Activated CD8-positive, alpha-beta T cell treated with anti-CD3 and anti-CD28 coated beads, Interleukin-2, amount 10 ng/mL, durations not matched to agents 7 days and 5 days (primary cell): ENCODE results near the gene OR1J2. TPM values are rescaled to one million over a fixed set of nuclear protein-coding genes. Genes with fewer than 3 reads are reported as not detected.
"Not testable (repeated sequence)": the region's sequence is repeated elsewhere in the genome, so short reads cannot be mapped to it uniquely, and the experiment has no call there.

ENCODE experiments used
- ATAC-seq: fragments of 150-1000 bp; cut with Tn5 transposase; one replicate; pipeline ENCODE4 v1.10.0; 2021; ENCODE audit warnings: moderate library complexity
- CTCF ChIA-PET: fragments of 350-600 bp; sonication (Branson Sonifier 250); formaldehyde crosslinking; loops from one replicate; lab custom pipeline; 2021; ENCODE audit warnings: antibody characterized with exemption; lab: Charles Lee
- POLR2A ChIA-PET: fragments of 350-600 bp; sonication (Branson Sonifier 250); formaldehyde crosslinking; loops from one replicate; lab custom pipeline; 2021; ENCODE audit warnings: antibody characterized with exemption; lab: Charles Lee
- DNase-seq: peaks from one replicate; pipeline ENCODE4 v3.0.0-alpha.2; 2020
- H3K27ac Mint-ChIP-seq: one replicate; pipeline ENCODE4 v1.8.0; 2021; ENCODE audit warnings: mild to moderate bottlenecking, mixed read lengths
- H3K27me3 Mint-ChIP-seq: one replicate; pipeline ENCODE4 v1.8.0; 2021; ENCODE audit warnings: low read depth, mixed read lengths
- H3K36me3 Mint-ChIP-seq: one replicate; pipeline ENCODE4 v1.8.0; 2021; ENCODE audit warnings: low read depth, mixed read lengths
- H3K4me1 Mint-ChIP-seq: one replicate; pipeline ENCODE4 v1.8.0; 2021; ENCODE audit warnings: low read depth, mixed read lengths
- H3K4me3 Mint-ChIP-seq: one replicate; pipeline ENCODE4 v1.8.0; 2021; ENCODE audit warnings: mild to moderate bottlenecking, mixed read lengths
- H3K9me3 Mint-ChIP-seq: one replicate; pipeline ENCODE4 v1.8.0; 2022; ENCODE audit warnings: mixed read lengths; ENCODE audit not compliant: insufficient read depth
- total RNA-seq, 2 experiments: library from RNA; stranded (reverse); gene quantifications; one replicate each; pipeline ENCODE4 v1.2.3, GENCODE V29; 2021

The OR1J2 gene
- total RNA-seq, 2 experiments from 2014 or later, result not detected

DNA sequence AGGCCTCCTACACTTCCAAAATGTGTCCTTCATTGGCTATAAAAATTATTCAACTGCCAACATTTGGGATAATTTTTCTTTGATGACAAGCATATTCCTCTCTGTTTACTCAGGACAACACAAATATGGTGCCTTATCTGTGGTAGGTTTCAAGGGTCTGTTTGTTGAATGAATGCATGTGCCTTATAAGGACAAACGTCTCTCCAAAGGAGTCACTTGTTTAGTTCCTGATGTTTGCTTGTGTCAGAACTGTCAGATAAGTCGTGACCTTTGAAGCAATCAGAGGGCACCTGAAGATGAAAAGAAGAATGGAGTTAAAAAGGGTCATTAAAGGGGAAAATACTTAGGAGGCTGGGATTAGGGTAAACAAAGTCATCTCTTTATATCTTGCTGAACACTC lies 3.6 kb upstream of the OR1J2 start:
- H3K27me3 Mint-ChIP-seq, result peaks cover 36% of the 10 kb centered on the region
- H3K36me3 Mint-ChIP-seq, result no peaks in the 10 kb centered on the region
- no peaks in the 10 kb centered on the region for H3K9me3 Mint-ChIP-seq
- no peak overlapping the region for H3K27ac Mint-ChIP-seq
- no peak for ATAC-seq
- CTCF ChIA-PET, result no interaction called here
- H3K4me3 Mint-ChIP-seq, result no peak overlapping the region
- POLR2A ChIA-PET, result no interaction called here
- DNase-seq, result no peak
- no peaks in the 10 kb centered on the region for H3K4me1 Mint-ChIP-seq

DNA sequence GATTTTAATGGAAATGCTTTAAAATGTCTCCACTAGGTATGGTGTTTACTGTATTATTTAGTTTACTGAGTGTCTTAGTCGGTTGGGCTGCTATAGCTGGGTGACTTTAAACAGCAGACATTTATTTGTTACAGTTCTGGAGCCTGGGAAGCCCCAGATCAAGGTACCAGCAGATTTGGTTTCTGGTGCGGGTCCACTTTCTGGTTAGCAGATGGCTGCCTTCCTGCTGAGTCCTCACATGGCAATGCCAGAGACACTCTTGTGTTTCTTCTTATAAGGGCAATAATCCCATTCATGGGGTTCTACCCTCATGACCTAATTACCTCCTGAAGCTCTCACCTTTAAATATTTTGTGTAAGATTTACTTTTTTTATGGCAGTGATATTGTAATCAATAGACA lies 7.6 kb downstream of the OR1J2 start:
- H3K4me1 Mint-ChIP-seq, result no peaks in the 10 kb centered on the region
- no peak for ATAC-seq
- H3K9me3 Mint-ChIP-seq, result no peaks in the 10 kb centered on the region
- ChIA-PET CTCF (interaction anchor here (1.2 kb wide), 1 partner anchor 20 kb away, joined by 3 read pairs; no protein-coding TSS in a partner anchor), POLR2A (no interaction called here)
- H3K27ac Mint-ChIP-seq, result no peak overlapping the region
- H3K36me3 Mint-ChIP-seq, result no peaks in the 10 kb centered on the region
- no peak for DNase-seq
- H3K27me3 Mint-ChIP-seq, result peaks cover 20% of the 10 kb centered on the region
- no peak overlapping the region for H3K4me3 Mint-ChIP-seq

DNA sequence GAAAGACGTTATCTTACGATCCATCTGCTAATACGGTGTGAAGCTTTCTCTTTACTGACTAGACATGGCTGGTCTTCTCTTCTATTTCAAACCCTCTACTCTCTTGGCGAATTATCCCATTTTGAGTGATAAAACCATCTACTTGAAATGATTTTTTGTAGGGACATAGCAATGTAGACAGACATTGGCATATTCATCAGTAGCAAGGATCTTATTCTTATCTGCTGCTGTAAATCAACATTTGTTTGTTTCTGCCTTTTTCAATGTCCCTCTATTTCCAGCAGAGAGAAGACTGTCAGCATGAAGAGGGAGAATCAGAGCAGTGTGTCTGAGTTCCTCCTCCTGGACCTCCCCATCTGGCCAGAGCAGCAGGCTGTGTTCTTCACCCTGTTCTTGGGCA lies 8.2 kb downstream of the OR1J2 start, which contains the start of gene OR1J4:
Gene OR1J4 (plus strand): TSS at position 301 of the 400 bp plus-strand sequence. CDS start 0 bp downstream, at position 301.
- peaks cover 19% of the 10 kb centered on the region for H3K27me3 Mint-ChIP-seq
- ChIA-PET POLR2A (no interaction called here), CTCF (interaction anchor here (1.2 kb wide), 1 partner anchor 20 kb away, joined by 3 read pairs; no protein-coding TSS in a partner anchor)
- no peaks in the 10 kb centered on the region for H3K9me3 Mint-ChIP-seq
- H3K4me1 Mint-ChIP-seq, result no peaks in the 10 kb centered on the region
- ATAC-seq (no peak), DNase-seq (no peak)
- H3K27ac Mint-ChIP-seq, result no peak within 1 kb of the TSS
- H3K4me3 Mint-ChIP-seq, result no peak within 1 kb of the TSS
- H3K36me3 Mint-ChIP-seq, result no peaks in the 10 kb centered on the region

DNA sequence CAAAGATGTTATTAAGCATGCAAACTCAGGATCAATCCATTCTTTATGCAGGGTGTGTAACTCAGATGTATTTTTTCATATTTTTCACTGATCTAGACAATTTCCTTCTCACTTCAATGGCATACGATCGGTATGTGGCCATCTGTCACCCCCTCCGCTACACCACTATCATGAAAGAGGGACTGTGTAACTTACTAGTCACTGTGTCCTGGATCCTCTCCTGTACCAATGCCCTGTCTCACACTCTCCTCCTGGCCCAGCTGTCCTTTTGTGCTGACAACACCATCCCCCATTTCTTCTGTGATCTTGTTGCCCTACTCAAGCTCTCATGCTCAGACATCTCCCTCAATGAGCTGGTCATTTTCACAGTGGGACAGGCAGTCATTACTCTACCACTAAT lies 8.8 kb downstream of the OR1J2 start:
- H3K4me1 Mint-ChIP-seq, result no peaks in the 10 kb centered on the region
- no peaks in the 10 kb centered on the region for H3K36me3 Mint-ChIP-seq
- ATAC-seq, result no peak
- H3K27me3 Mint-ChIP-seq, result peaks cover 15% of the 10 kb centered on the region
- POLR2A ChIA-PET, result no interaction called here
- no peak overlapping the region for H3K4me3 Mint-ChIP-seq
- CTCF ChIA-PET, result no interaction called here
- H3K9me3 Mint-ChIP-seq, result no peaks in the 10 kb centered on the region
- H3K27ac Mint-ChIP-seq, result no peak overlapping the region
- DNase-seq, result no peak

DNA sequence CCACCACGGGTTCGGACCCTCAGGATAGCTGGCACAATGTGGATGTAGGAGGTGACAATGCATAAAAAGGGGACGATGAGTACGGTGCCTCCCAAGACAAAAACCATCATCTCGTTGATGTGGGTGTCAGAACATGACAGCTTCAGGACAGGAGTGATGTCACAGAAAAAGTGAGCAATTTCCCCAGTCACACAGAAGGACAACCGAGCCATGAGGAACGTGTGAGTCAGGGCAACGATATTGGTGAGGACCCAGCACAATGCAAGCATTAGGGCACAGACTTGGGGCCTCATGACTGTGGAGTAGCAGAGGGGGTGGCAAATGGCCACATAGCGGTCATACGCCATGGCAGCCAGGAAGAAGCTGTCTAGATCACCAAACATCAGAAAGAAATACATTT lies 16.0 kb downstream of the OR1J2 start:
- ChIA-PET CTCF (no interaction called here), POLR2A (no interaction called here)
- Mint-ChIP-seq H3K4me1 (no peaks in the 10 kb centered on the region), H3K4me3 (no peak overlapping the region), H3K27ac (no peak overlapping the region), H3K27me3 (peaks cover 13% of the 10 kb centered on the region), H3K9me3 (no peaks in the 10 kb centered on the region), H3K36me3 (no peaks in the 10 kb centered on the region)
- ATAC-seq, result no peak
- no peak for DNase-seq

DNA sequence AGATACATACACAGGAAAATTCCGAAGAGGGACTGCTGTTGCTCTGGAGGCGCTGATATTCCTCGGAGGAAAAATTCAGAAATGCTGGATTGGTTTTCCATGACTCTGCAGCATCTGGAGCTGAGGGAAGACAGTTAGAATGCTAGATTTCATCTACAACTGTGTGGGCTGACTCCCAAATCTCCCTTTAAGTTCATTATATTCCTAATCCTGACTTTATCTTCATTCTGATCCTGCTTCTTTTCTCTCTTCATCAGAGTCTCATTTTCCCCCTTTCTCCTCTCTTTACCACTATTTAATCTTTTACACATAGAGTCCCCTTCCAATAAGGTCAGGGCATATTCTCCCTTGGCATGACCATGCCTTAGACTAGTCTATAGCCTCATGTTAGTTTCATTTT lies 16.6 kb downstream of the OR1J2 start, which contains the start of gene OR1N1:
Gene OR1N1 (minus strand): TSS at position 101 of the 400 bp plus-strand sequence. CDS start 0 bp downstream, at position 101.
- POLR2A ChIA-PET, result no interaction called here
- Mint-ChIP-seq H3K27me3 (peaks cover 10% of the 10 kb centered on the region), H3K27ac (no peak within 1 kb of the TSS), H3K4me1 (no peaks in the 10 kb centered on the region), H3K36me3 (no peaks in the 10 kb centered on the region), H3K4me3 (no peak within 1 kb of the TSS), H3K9me3 (no peaks in the 10 kb centered on the region)
- CTCF ChIA-PET, result no interaction called here
- DNase-seq (no peak), ATAC-seq (no peak)

DNA sequence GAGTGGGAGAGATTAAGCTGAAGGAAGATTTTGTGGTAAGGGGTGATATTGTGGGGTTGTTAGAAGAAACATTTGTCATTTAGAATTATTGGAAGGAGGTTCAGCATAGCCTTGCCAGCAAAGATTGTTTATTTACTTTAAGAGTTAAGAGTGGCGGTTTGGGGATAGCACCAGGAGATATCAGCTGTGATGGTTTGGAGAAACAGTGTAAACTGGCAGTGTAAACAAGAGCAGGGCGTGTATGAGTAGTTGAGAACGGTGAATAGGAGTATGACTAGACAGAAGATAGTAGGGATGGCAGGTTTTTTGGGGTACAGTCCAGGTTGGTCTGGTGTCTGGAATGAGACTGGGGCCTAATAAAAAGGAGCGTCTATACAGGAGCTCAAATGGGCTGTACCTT lies 20.6 kb downstream of the OR1J2 start:
- CTCF ChIA-PET, H3K27me3 Mint-ChIP-seq, H3K36me3 Mint-ChIP-seq, H3K4me3 Mint-ChIP-seq, DNase-seq, H3K9me3 Mint-ChIP-seq, POLR2A ChIA-PET, H3K4me1 Mint-ChIP-seq, ATAC-seq, H3K27ac Mint-ChIP-seq: not testable (repeated sequence)

DNA sequence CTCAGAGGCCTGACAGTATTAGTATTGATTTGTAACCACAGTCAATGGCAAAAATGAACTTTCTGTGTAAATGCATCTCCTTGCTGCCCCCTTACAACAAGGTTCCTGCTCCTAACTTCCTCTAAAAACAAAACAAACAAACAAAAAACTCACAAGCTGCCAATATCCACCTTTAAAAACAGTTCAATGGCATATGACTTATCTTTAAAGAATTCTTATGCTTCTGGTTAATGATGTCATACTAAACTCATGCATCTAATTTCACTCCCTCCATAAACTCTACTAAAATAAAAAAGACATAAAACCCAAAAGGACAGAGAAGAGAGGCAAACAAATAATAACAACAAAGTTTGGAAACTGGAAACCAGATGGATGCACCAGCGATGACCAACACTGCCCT lies 25.5 kb downstream of the OR1J2 start:
- CTCF ChIA-PET, result no interaction called here
- POLR2A ChIA-PET, result no interaction called here
- no peak overlapping the region for H3K4me3 Mint-ChIP-seq
- H3K36me3 Mint-ChIP-seq, result no peaks in the 10 kb centered on the region
- H3K9me3 Mint-ChIP-seq, result no peaks in the 10 kb centered on the region
- ATAC-seq (no peak), DNase-seq (no peak)
- no peaks in the 10 kb centered on the region for H3K4me1 Mint-ChIP-seq
- peaks cover 3% of the 10 kb centered on the region for H3K27me3 Mint-ChIP-seq
- H3K27ac Mint-ChIP-seq, result no peak overlapping the region

DNA sequence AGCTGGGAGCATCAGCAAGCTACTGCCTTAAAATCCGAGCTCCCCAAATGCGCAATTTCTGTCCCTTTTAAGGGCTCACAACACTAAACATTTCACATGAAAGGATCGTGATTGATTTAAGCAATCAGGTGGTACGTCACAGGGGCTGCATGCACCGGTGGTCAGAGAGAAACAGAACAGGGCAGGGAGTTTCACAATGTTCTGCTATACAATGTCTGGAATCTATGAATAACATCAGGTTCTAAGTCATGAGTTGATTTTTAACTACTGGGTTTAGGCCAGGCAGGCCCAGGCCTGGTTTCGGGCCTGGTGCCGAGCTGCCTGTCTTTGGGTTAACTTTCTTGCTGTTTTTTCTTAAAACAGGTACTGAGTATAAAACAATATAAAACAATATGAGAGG lies 26.5 kb downstream of the OR1J2 start:
- H3K27ac Mint-ChIP-seq, H3K4me1 Mint-ChIP-seq, H3K9me3 Mint-ChIP-seq, H3K27me3 Mint-ChIP-seq, H3K4me3 Mint-ChIP-seq, H3K36me3 Mint-ChIP-seq, DNase-seq, ATAC-seq, CTCF ChIA-PET, POLR2A ChIA-PET: not testable (repeated sequence)

DNA sequence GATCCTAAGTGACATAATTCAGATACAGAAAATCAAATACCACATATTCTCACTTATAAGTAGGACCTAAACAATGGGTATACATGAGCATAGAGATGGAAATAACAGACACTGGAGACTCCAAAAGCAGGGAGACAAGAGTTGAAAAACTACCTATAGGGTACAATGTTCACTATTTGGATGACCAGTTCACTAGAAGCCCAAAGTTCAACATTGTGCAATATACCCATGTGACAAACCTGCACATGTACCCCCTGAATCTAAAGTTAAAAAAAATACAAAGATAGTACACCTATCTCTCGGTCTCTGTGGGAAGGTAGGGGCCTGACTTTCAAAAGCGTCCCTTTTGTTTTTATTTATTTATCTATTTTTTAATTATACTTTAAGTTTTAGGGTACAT lies 28.2 kb downstream of the OR1J2 start:
- ChIA-PET POLR2A (no interaction called here), CTCF (no interaction called here)
- DNase-seq (no peak), ATAC-seq (no peak)
- Mint-ChIP-seq H3K27me3 (peaks cover 9% of the 10 kb centered on the region), H3K4me3 (no peak overlapping the region), H3K9me3 (no peaks in the 10 kb centered on the region), H3K36me3 (no peaks in the 10 kb centered on the region), H3K27ac (no peak overlapping the region), H3K4me1 (no peaks in the 10 kb centered on the region)

DNA sequence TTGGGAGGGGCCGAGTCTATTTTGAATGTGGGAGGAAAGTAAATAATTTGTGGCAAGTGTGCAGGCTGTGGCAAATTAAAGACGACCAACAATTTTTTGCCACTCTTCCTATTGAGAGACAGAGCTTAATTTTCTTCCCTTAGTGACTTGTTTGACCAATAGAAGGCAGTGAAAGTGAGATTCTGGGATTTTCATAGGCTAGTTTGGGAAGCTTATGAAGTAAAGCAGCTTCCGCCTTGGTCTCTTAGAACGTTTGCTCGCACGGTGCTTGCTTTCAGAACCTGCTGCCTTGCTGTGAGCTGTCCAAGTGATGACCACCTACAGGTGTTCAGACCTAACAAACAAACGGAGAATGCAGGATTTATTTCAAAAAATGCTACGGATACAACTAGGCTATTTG lies 35.6 kb downstream of the OR1J2 start:
- ChIA-PET POLR2A (no interaction called here), CTCF (no interaction called here)
- no peak overlapping the region for H3K27ac Mint-ChIP-seq
- DNase-seq (no peak), ATAC-seq (no peak)
- peaks cover 25% of the 10 kb centered on the region for H3K27me3 Mint-ChIP-seq
- H3K4me1 Mint-ChIP-seq, result no peaks in the 10 kb centered on the region
- H3K9me3 Mint-ChIP-seq, result no peaks in the 10 kb centered on the region
- no peaks in the 10 kb centered on the region for H3K36me3 Mint-ChIP-seq
- no peak overlapping the region for H3K4me3 Mint-ChIP-seq

DNA sequence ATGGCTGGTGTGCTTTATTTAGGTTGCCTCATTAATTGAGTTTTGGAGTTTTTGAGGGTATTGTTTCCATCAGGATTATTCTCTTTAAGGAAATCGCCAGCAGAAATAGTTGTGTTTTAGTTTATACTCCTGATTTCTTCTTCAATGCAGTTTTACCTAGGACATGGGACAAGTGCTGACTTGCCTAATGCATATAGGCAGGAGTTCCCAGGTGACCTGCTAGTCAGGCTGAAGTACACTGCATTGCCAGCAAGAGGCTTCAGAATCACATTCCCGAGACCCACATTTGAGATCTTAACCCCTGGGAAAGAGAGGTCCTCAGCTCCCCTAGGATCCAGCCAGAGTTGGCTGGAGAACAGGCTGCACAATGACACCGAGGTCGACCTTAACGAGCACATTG lies 40.8 kb downstream of the OR1J2 start:
- Mint-ChIP-seq H3K27ac (no peak overlapping the region), H3K4me3 (no peak overlapping the region), H3K4me1 (no peaks in the 10 kb centered on the region), H3K27me3 (peaks cover 38% of the 10 kb centered on the region), H3K36me3 (no peaks in the 10 kb centered on the region), H3K9me3 (no peaks in the 10 kb centered on the region)
- CTCF ChIA-PET, result no interaction called here
- DNase-seq (no peak), ATAC-seq (no peak)
- POLR2A ChIA-PET, result no interaction called here

DNA sequence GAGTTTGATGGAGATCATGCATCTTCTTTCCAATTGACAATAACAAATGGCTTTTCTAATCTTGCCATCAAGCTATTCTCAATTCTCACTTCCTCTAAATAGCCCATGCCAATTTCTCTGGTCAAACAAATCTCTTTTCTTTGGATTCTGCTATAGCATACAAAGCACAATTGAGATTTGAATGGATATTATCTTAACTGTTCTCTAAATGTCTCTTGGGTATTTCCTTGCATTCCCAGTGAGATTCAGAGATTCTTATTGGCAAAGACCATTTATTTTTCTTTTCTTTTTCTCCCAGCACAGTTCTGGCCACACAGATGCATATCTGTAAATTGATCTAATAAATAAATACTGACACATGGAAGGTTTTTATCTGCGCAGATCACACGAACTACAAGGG lies 42.2 kb downstream of the OR1J2 start, which contains the start of gene OR1N2:
Gene OR1N2 (plus strand): TSS at position 301 of the 400 bp plus-strand sequence. CDS start 100 bp downstream, outside the sequence.
- no peak within 1 kb of the TSS for H3K27ac Mint-ChIP-seq
- no peaks in the 10 kb centered on the region for H3K4me1 Mint-ChIP-seq
- H3K36me3 Mint-ChIP-seq, result no peaks in the 10 kb centered on the region
- H3K27me3 Mint-ChIP-seq, result peaks cover 35% of the 10 kb centered on the region
- H3K9me3 Mint-ChIP-seq, result no peaks in the 10 kb centered on the region
- ChIA-PET POLR2A (no interaction called here), CTCF (no interaction called here)
- no peak for ATAC-seq
- no peak for DNase-seq
- H3K4me3 Mint-ChIP-seq, result no peak within 1 kb of the TSS
